CD4-positive, alpha-beta memory T cell (primary cell): ENCODE data around the gene HTATIP2. TPM values are rescaled to one million over a fixed set of nuclear protein-coding genes. Genes with fewer than 3 reads are reported as not detected.

ENCODE experiments used
- polyA plus RNA-seq, 2 donors: library from polyadenylated mRNA; unstranded; fragments of 300-500 nt; fragmentation: Illumina TruSeq; gene quantifications; one replicate each; pipeline ENCODE4 v1.2.3, GENCODE V29; 2021
- total RNA-seq, 2 experiments: library from RNA; stranded (reverse); gene quantifications; one replicate each; pipeline ENCODE4 v1.2.3, GENCODE V29; 2021

Gene HTATIP2
- total and polyA plus RNA-seq, 4 experiments from 2014 or later, result 45.3 to 97.6 (median 54.0) TPM

Other genes with a start within 250 kb of the HTATIP2 start
- not detected for gene DBX1, start 203.2 kb upstream of the HTATIP2 start, total RNA-seq
- gene DBX1, start 203.2 kb upstream of the HTATIP2 start, polyA plus RNA-seq, result not detected
- 10 to 100 TPM; 17.5 to 19.7 TPM for gene PRMT3, start 24.0 kb downstream of the HTATIP2 start, total RNA-seq
- gene PRMT3, start 24.0 kb downstream of the HTATIP2 start, polyA plus RNA-seq, result 1 to 10 TPM; 6.7 to 8.6 TPM
- gene SLC6A5, start 235.9 kb downstream of the HTATIP2 start, total RNA-seq, result not detected
- not detected for gene SLC6A5, start 235.9 kb downstream of the HTATIP2 start, polyA plus RNA-seq